ENCODE results near the gene RIOK3.
A peak's percentile ranks its signal among the peaks of the same experiment; 100 is the strongest.
"Not testable (repeated sequence)": the region's sequence is repeated elsewhere in the genome, so short reads cannot be mapped to it uniquely, and the experiment has no call there.

RIOK3 gene

GRCh38 chr18:23452728-23453679 is at the start of gene RIOK3:
Gene RIOK3, plus strand, starts transcription at chr18:23453287. Its CDS starts 153 bp downstream, at chr18:23453440.
- ATAC-seq = peak; percentile 97 to 98

- ATAC-seq = no peak
These were observed 49.8 kb upstream of the RIOK3 start for GRCh38 chr18:23403310-23403709.

- no peak for ATAC-seq
These were observed 47.5 kb upstream of the RIOK3 start for GRCh38 chr18:23405636-23406035.

- no peak for ATAC-seq
These were observed 46.8 kb upstream of the RIOK3 start for GRCh38 chr18:23406271-23406787.

GRCh38 chr18:23412351-23412964 is 40.6 kb upstream of the RIOK3 start:
- ATAC-seq = no peak

GRCh38 chr18:23415515-23415914 is 37.6 kb upstream of the RIOK3 start:
- no peak for ATAC-seq

GRCh38 chr18:23416298-23416697 is 36.8 kb upstream of the RIOK3 start:
- no peak for ATAC-seq

- no peak for ATAC-seq
These were observed 31.8 kb upstream of the RIOK3 start for GRCh38 chr18:23421277-23421676.

- ATAC-seq = peak in 1 of 2 donors; percentile 48
These were observed 30.2 kb upstream of the RIOK3 start for GRCh38 chr18:23422751-23423418.

- ATAC-seq = no peak
These were observed 28.5 kb upstream of the RIOK3 start for GRCh38 chr18:23424616-23425015.

- no peak for ATAC-seq
These were observed 24.3 kb upstream of the RIOK3 start for GRCh38 chr18:23428821-23429220.

GRCh38 chr18:23429538-23429937 is 23.5 kb upstream of the RIOK3 start:
- not testable (repeated sequence) for ATAC-seq

- no peak for ATAC-seq
These were observed 19.7 kb upstream of the RIOK3 start for GRCh38 chr18:23433360-23433759.

- peak; percentile 98 to 99 for ATAC-seq
These were observed 15.6 kb upstream of the RIOK3 start for GRCh38 chr18:23437357-23438045.

- ATAC-seq = no peak
These were observed 15.1 kb upstream of the RIOK3 start for GRCh38 chr18:23438046-23438377.

- ATAC-seq = no peak
These were observed 14.3 kb upstream of the RIOK3 start for GRCh38 chr18:23438608-23439366.

- ATAC-seq = no peak
These were observed 13.0 kb upstream of the RIOK3 start for GRCh38 chr18:23440131-23440530.

- no peak for ATAC-seq
These were observed 10.1 kb upstream of the RIOK3 start for GRCh38 chr18:23442958-23443357.

GRCh38 chr18:23448291-23448690 is 4.8 kb upstream of the RIOK3 start:
- no peak for ATAC-seq

- ATAC-seq = no peak
These were observed 3.1 kb upstream of the RIOK3 start for GRCh38 chr18:23450022-23450421.

- no peak for ATAC-seq
These were observed 2.1 kb upstream of the RIOK3 start for GRCh38 chr18:23451011-23451410.

- ATAC-seq = no peak
These were observed 1.6 kb upstream of the RIOK3 start for GRCh38 chr18:23451491-23451890.

Data from activated CD4-positive, CD25-positive, alpha-beta regulatory T cell treated with anti-CD3 and anti-CD28 coated beads, Interleukin-2, amount 50 U/mL, for 24 hours (primary cell).